Upper lobe of left lung (tissue), 6 donors: ENCODE measurements around the gene SDF2L1. TPM values are rescaled to one million over a fixed set of nuclear protein-coding genes. Genes with fewer than 3 reads are reported as not detected.
"Not testable (repeated sequence)": the region's sequence is repeated elsewhere in the genome, so short reads cannot be mapped to it uniquely, and the experiment has no call there.

Experiments used
- ATAC-seq, 2 donors: fragments of 200-7000 bp; cut with Tn5 transposase; one replicate each; pipeline ENCODE4 v1.9.1; 2022; ENCODE audit warnings: mild to moderate bottlenecking in 2 of 2, moderate library complexity in 2 of 2; ENCODE audit not compliant: low FRiP score in 2 of 2
- DNase-seq, 2 donors: peaks; one replicate each; pipeline ENCODE4 v3.0.0-alpha.2; 2019 to 2020
- H3K27ac ChIP-seq, 4 donors: fragments of 200-600 bp; sonication (generic); one replicate each; pipeline ENCODE4 v1.5.1; 2016 to 2019
- H3K27me3 ChIP-seq, 4 donors: fragments of 200-600 bp; sonication (generic); one replicate each; pipeline ENCODE4 v1.5.1; 2017 to 2019
- H3K36me3 ChIP-seq, 4 donors: fragments of 200-600 bp; sonication (generic); one replicate each; pipeline ENCODE4 v1.5.1; 2016 to 2019
- H3K4me1 ChIP-seq, 4 donors: fragments of 200-600 bp; sonication (generic); one replicate each; pipeline ENCODE4 v1.5.1; 2018 to 2019
- H3K4me3 ChIP-seq, 4 donors: fragments of 200-600 bp; sonication (generic); one replicate each; pipeline ENCODE4 v1.5.1; 2017 to 2019; ENCODE audit warnings: mild to moderate bottlenecking in 2 of 4, moderate library complexity in 1 of 4
- H3K9me3 ChIP-seq, 4 donors: fragments of 200-600 bp; sonication (generic); one replicate each; pipeline ENCODE4 v1.5.1; 2018 to 2019
- EP300 ChIP-seq, 4 donors: sonication (generic); formaldehyde crosslinking; IDR thresholded peaks; one replicate each; pipeline ENCODE4 v1.5.1; 2017; ENCODE audit warnings: antibody characterized with exemption in 4 of 4, control low read depth in 2 of 4
- POLR2A ChIP-seq, 4 donors: fragments of 450-650 bp; IDR thresholded peaks; one replicate each; pipeline ENCODE4 v1.5.1; 2016 to 2017; ENCODE audit warnings: antibody characterized with exemption in 4 of 4, mild to moderate bottlenecking in 2 of 4
- POLR2AphosphoS5 ChIP-seq, 2 donors: sonication (generic); formaldehyde crosslinking; IDR thresholded peaks; one replicate each; pipeline ENCODE4 v1.5.1; 2017; ENCODE audit warnings: antibody characterized with exemption in 2 of 2
- WGBS, 2 donors: methylation state at CpG; one replicate each; pipeline ENCODE4 v1.1.5; 2017 to 2018; 5-methylcytosine and 5-hydroxymethylcytosine counted together
- total RNA-seq, 6 donors: library from RNA; depleted of rRNA in 4 of 6; stranded (reverse); fragments of >200 nt in 4 of 6; gene quantifications; one replicate each; pipeline versions ENCODE4 v1.1.0 to v1.2.1, GENCODE V29; 2016 to 2021
- TF ChIP-seq, protein P1 (sequence below), 6 experiments: fragments of 450-650 bp in 4 of 6; fragments of 200-600 bp in 2 of 6; sonication (generic) in 2 of 6; IDR thresholded peaks; one replicate each; pipeline ENCODE4 v1.5.1; 2016 to 2019; ENCODE audit warnings: antibody characterized with exemption in 6 of 6
- donor health status: DM: no; HTN: no; CAD: no; lungs with moderate emphysema.
- donor health status: DM: no; HTN: yes; CAD: no; lungs with severe emphysema.

The SDF2L1 gene
- 10 to 100 TPM in 5 of 6 donors, 1 to 10 TPM in 1; 3.1 to 73.1 (median 38.9) TPM for total RNA-seq

DNA sequence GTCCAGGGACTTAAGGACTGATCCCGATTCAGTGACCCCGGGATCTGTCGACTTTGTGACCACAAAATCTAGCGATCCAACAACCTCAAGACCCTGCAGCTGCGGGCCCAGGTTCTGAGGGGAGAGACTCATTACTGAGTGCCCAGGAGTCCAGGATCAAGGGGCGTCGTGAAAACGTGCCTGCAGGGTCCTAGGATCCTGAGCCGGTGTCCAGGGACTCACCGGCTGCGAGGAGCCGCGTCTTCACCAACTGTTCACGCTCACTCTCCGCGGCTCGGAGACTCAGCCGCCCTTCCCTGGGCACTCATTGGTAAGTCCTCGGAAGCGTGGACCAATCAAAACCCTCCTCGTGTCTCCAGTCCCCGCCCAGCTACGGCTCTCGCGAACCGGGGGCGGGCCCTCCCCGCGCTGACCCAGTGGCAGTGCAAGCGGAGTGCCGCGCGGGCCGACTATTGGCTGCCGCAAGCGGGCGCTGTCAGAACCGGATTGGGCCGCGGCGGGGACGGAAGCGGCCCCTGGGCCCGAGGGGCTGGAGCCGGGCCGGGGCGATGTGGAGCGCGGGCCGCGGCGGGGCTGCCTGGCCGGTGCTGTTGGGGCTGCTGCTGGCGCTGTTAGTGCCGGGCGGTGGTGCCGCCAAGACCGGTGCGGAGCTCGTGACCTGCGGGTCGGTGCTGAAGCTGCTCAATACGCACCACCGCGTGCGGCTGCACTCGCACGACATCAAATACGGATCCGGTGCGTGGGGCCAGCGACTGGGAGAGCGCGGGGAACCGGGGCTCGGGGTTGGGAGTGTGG, at the start of gene SDF2L1:
SDF2L1 (plus strand) TSS at position 514 of the 795 bp plus-strand sequence; CDS start at position 549, 35 bp downstream.
- peaks cover 0 to 22% (median 4%) of the 10 kb centered on the region in 4 donors for H3K36me3 ChIP-seq
- H3K4me1 ChIP-seq = peaks cover 18 to 37% (median 24%) of the 10 kb centered on the region in 4 donors
- DNase-seq = peak; percentile 99
- WGBS, 2 donors = 0% methylated on average over 68 of the region's 76 CpGs; no CpG with 5 or more reads in 1 of the 2 donors
- peak; percentile 99 for ATAC-seq
- H3K27me3 ChIP-seq = no peaks in the 10 kb centered on the region
- H3K9me3 ChIP-seq = no peaks in the 10 kb centered on the region
- TF ChIP-seq, protein P1, sequence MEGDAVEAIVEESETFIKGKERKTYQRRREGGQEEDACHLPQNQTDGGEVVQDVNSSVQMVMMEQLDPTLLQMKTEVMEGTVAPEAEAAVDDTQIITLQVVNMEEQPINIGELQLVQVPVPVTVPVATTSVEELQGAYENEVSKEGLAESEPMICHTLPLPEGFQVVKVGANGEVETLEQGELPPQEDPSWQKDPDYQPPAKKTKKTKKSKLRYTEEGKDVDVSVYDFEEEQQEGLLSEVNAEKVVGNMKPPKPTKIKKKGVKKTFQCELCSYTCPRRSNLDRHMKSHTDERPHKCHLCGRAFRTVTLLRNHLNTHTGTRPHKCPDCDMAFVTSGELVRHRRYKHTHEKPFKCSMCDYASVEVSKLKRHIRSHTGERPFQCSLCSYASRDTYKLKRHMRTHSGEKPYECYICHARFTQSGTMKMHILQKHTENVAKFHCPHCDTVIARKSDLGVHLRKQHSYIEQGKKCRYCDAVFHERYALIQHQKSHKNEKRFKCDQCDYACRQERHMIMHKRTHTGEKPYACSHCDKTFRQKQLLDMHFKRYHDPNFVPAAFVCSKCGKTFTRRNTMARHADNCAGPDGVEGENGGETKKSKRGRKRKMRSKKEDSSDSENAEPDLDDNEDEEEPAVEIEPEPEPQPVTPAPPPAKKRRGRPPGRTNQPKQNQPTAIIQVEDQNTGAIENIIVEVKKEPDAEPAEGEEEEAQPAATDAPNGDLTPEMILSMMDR (IDR thresholded peaks at IDR 0.05) = peak in 5 of 6 experiments; percentile 6 to 61 (median 45)
- peak in 3 of 4 donors; percentile 11 to 82 (median 60) for TF ChIP-seq POLR2A (IDR thresholded peaks at IDR 0.05)
- no peak for TF ChIP-seq EP300 (IDR thresholded peaks at IDR 0.05)
- TF ChIP-seq POLR2AphosphoS5 (IDR thresholded peaks at IDR 0.05) = peak; percentile 32 to 46
- H3K4me3 ChIP-seq = peak within 1 kb of the TSS; percentile 63 to 91 (median 79)
- peak within 1 kb of the TSS; percentile 66 to 80 (median 76) for H3K27ac ChIP-seq

- DNase-seq = no peak
- WGBS, 2 donors = 77 to 98% methylated on average over 3 of the region's 3 CpGs
- no peak for TF ChIP-seq POLR2A (IDR thresholded peaks at IDR 0.05)
- TF ChIP-seq, protein P1 (IDR thresholded peaks at IDR 0.05) = no peak
- no peak for TF ChIP-seq POLR2AphosphoS5 (IDR thresholded peaks at IDR 0.05)
- no peak for TF ChIP-seq EP300 (IDR thresholded peaks at IDR 0.05)
Observed at GRCh38 chr22:21592422-21592821, 49.7 kb upstream of the SDF2L1 start.

GRCh38 chr22:21593406-21594232, 48.5 kb upstream of the SDF2L1 start:
- H3K4me1 ChIP-seq = peaks cover 25 to 43% (median 30%) of the 10 kb centered on the region in 4 donors
- ATAC-seq (no peak), DNase-seq (no peak)
- H3K9me3 ChIP-seq = no peaks in the 10 kb centered on the region
- H3K36me3 ChIP-seq = peaks cover 17 to 43% (median 34%) of the 10 kb centered on the region in 4 donors
- no peak overlapping the region for H3K27ac ChIP-seq
- H3K4me3 ChIP-seq = no peak overlapping the region
- 84 to 86% methylated on average over 11 of the region's 11 CpGs for WGBS, 2 donors
- TF ChIP-seq EP300 (IDR thresholded peaks at IDR 0.05) (no peak), POLR2AphosphoS5 (IDR thresholded peaks at IDR 0.05) (no peak), POLR2A (IDR thresholded peaks at IDR 0.05) (no peak)
- TF ChIP-seq, protein P1 (IDR thresholded peaks at IDR 0.05) = no peak
- no peaks in the 10 kb centered on the region for H3K27me3 ChIP-seq

More at GRCh38 chr22:21592422-21592821, 49.7 kb upstream of the SDF2L1 start:
- Histone ChIP-seq H3K27me3 (no peaks in the 10 kb centered on the region), H3K4me3 (no peak overlapping the region), H3K36me3 (peaks cover 17 to 43% (median 34%) of the 10 kb centered on the region in 4 donors), H3K4me1 (peaks cover 29 to 55% (median 41%) of the 10 kb centered on the region in 4 donors), H3K27ac (no peak overlapping the region), H3K9me3 (no peaks in the 10 kb centered on the region)
- no peak for ATAC-seq

DNA sequence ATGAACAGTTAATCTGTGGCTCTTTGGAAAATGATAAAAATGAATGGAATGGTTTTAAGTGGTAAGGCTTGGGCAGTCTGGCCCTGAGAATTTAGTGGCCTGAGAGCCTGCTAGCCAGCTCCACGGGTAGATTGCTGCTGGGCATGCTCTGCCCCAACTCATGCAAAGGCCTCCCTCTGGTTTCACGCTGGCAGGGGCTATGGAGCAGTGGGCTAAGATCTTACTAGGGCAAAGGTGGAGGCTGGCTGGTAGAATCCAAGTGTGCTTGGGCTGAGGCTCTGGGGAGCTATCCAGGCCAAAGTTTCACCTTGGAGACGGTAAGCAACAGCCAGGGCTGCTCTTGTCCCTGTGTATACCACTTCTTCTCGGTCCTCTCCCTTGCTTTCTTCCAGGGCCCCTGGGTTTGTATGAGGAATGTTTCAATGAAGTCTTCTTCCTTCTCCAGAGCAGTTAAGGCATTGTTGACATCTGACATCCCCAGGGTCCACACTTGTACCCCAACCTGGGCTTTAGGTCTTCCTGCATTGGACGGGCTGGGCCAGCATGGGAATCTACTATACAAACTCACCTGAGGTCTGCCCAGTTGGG, 47.1 kb upstream of the SDF2L1 start:
- H3K36me3 ChIP-seq = peaks cover 17 to 43% (median 34%) of the 10 kb centered on the region in 4 donors
- no peaks in the 10 kb centered on the region for H3K9me3 ChIP-seq
- H3K4me1 ChIP-seq = peaks cover 18 to 30% (median 21%) of the 10 kb centered on the region in 4 donors
- WGBS, 2 donors = 65 to 83% methylated on average over 3 to 5 of the region's 5 CpGs
- no peak for ATAC-seq
- H3K27ac ChIP-seq = no peak overlapping the region
- no peaks in the 10 kb centered on the region for H3K27me3 ChIP-seq
- no peak overlapping the region for H3K4me3 ChIP-seq
- no peak for DNase-seq
- TF ChIP-seq, protein P1 (IDR thresholded peaks at IDR 0.05) = no peak

DNA sequence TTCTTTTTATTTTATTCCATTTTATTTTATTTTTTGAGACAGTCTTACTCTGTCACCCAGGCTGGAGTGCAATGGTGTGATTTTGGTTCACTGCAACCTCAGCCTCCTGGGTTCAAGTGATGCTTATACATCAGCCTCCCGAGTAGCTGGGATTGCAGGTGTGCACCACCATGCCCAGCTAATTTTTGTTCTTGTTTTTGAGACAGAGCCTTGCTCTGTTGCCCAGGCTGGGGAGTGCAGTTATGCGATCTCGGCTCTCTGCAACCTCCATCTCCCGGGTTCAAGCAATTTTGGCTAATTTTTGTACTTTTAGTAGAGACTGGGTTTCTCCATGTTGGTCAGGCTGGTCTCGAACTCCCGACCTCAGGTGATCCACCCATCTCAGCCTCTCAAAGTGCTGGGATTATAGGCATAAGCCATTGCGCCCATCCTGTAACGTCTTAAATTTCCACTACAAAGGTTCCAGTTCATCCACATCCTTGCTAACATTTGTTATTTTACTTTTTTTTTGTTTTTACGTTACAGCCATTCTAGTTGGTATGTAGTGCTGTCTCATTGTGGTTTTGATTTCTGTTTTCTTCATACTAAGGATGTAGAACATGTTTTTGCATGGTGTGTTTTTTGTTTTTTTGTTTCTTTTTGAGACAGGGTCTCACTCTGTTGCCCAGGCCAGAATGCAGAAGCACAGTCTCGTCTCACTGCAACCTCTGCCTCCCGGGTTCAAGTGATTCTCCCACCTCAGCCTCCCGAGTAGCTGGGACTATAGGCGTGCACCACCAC, 45.6 kb upstream of the SDF2L1 start:
- Histone ChIP-seq H3K4me1 (peaks cover 7 to 17% (median 10%) of the 10 kb centered on the region in 4 donors), H3K36me3 (peaks cover 17 to 43% (median 34%) of the 10 kb centered on the region in 4 donors)
- 91 to 95% methylated on average over 13 of the region's 13 CpGs for WGBS, 2 donors

More for the DNA sequence above, 45.6 kb upstream of the SDF2L1 start:
- H3K4me3 ChIP-seq, H3K27me3 ChIP-seq, H3K27ac ChIP-seq, DNase-seq, ATAC-seq, H3K9me3 ChIP-seq: not testable (repeated sequence)
